COLO668 (cell line): Measurements from ENCODE around the gene ACMSD.
"Not testable (repeated sequence)": the region's sequence is repeated elsewhere in the genome, so short reads cannot be mapped to it uniquely, and the experiment has no call there.

Experiments
- DNase-seq: peaks from one replicate; lab custom pipeline; 2025; ENCODE audit not compliant: unreplicated experiment; lab: John Stamatoyannopoulos, UW

The ACMSD gene

GRCh38 chr2:134847582-134847981, 9.2 kb downstream of the ACMSD start:
- DNase-seq: not testable (repeated sequence)

GRCh38 chr2:134852518-134852917, 14.1 kb downstream of the ACMSD start:
- no peak for DNase-seq

DNA sequence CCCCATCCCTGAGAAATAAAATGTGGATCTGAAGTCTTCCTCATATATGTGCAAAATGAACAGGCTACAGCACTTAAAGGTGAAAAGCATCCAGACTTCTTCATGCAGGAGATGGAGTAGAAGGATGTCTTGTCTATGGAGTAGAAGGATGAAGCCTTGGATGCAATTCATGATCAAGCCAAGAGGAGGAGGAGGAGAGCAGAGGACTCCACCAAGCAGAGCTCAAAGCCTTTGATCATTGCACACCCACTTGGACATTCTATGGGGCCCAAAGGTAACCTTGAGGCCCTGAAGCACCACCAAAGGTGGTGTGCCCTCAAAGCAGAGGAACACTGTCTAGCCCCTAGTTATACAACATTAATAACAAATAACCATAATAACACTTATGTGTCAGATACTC, 17.3 kb downstream of the ACMSD start:
- DNase-seq: no peak

DNA sequence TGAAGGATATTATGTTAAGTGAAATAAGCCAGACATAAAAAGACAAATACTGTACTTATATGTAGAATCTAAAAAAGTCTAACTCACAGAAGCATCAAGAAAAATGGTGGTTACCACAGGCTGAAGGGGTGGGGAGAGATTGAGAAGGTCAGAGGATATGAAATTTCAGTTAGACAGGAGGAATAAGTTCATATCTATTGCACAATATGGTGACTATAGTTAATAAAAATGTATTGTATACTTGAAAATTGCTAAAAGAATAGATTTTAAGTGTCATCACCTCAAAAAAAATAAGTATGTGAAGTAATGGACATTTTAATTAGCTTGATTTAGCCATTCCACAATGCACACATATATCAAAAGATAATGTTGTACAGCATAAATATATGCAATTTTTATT, 19.8 kb downstream of the ACMSD start:
- no peak for DNase-seq

GRCh38 chr2:134861173-134861572, 22.8 kb downstream of the ACMSD start:
- DNase-seq: no peak

- no peak for DNase-seq
Observed at GRCh38 chr2:134862069-134862468, 23.7 kb downstream of the ACMSD start.

- no peak for DNase-seq
Observed at GRCh38 chr2:134862674-134863073, 24.3 kb downstream of the ACMSD start.

DNA sequence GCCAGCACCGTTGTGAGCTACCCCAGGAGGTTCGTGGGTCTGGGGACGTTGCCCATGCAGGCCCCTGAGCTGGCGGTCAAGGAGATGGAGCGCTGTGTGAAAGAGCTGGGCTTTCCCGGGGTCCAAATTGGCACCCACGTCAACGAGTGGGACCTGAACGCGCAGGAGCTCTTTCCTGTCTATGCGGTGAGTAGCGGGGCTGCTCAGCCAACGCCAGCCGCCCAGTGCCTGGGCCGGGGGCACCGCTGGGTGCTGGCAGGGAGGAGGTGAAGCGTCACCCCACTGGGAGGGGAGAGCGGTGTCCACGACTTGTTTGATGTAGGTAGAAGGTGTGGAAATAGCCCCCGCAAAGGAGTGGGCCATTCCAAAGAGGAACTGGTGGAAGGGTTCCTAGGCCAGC, 25.0 kb downstream of the ACMSD start:
- no peak for DNase-seq

GRCh38 chr2:134865067-134865787, 26.8 kb downstream of the ACMSD start:
- no peak for DNase-seq

DNA sequence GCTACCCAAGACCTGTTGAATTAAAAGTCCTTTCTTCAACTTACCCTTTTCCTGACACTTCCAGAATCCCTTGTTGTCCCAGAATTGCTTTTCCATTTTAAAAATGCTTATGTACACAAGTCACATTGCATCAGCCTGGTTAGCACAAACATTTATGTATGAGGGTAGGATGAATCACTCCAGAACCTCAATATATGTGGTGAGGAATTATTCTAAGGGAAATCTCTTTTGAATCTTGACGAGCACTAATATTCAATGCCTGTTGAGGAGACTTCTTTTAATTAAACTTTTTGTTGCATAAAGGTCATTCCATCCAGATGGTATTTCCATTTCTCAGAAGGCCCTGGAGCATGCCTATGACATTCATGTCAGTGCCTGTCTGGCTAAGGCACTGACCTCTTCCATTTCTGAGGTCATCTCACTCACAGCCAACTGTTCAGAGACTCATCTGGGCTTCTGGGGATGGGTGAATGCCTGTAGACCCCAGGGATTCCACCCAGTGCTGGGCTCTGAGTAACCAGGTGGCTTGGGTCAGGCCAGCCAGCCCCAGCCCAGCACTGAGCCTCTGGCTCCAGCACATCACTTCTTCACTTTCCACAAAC, 28.2 kb downstream of the ACMSD start:
- no peak for DNase-seq

- no peak for DNase-seq
Observed at GRCh38 chr2:134869946-134870736, 31.7 kb downstream of the ACMSD start.

DNA sequence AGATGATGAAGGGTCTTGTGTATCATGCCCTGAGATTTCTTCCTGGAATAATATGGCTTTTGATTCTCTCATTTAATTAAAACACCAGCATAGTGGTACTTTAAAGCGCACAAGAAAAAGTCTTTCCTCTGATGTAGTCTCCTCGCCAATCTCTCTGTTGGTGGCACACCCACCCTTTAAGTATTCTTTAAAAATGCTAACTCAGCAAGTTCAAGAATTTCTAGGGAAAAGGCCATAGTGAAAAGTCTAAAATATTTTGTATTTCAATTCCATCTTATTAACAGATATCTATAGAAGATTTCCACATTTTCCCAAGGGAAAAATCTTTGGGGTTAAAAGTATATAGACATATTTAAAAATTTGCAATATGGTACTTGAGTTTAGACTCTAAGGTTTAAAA, 34.7 kb downstream of the ACMSD start:
- DNase-seq: no peak

DNA sequence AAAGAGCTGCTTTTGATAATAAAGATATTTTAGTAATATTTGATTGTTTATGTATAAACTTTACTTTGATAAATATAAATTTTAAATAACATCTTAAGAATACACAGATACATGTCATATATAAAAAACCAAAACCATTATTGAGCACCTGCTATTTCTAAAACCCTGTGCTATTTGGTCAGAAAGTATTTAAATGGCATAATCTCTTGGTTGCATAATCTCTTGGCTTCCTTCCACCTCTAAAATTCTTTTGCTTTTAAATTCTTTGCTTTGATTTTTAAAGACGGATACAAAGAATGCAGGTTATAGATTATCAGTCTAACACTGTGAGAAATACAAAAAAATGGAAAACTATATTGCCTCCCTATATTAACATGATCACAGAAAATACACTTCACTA, 36.9 kb downstream of the ACMSD start:
- no peak for DNase-seq

DNA sequence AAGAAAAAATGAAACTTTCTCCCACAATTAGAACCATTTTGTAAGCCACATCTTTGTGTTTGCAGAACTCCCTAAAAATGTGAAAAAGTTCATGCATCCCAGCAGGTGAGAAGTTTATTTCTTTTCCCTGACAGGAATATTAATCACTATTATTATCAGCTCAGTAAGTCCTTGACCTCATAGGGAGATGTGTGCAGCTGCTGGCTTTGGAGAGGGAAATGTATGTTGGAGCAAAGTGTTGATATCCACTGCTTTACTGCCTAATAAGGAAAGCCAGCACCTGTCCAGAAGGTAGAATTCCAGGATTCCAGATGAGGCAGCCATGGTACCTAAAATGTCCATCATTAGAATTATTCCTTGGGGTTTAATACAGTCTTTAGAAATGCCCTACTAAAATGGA, 44.4 kb downstream of the ACMSD start:
- no peak for DNase-seq

DNA sequence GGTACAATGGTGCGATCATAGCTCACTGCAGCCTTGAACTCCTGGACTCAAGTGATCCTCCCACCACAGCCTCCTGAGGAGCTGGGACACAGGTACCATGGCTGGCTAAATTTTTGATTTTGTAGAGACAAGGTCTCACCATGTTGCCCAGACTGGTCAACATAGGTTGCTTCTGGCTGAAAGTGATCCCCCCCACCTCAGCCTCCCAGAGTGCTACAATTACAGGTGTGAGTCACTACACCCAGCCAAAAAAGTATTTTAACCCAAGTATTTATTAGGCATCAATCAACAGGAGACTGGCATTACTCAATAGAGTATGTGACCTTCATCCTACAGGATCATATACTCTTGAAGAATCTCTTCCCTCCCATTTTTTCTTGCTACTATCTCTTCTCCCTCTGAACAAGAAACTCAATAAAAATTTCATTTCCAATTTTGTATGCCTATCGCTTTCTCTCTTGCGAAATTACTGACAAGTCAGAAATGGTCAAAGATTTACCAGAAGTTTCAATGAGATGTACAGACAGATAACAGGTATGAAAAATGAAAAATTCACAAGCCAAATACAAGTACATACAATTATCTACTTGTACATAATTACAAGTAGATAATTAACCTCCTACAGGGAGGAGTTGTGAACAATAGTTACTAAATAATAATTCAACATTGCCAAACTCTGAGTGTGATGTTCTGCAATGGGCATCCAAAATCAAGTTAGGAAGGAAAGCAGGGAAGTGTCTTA, 45.3 kb downstream of the ACMSD start:
- DNase-seq: no peak

DNA sequence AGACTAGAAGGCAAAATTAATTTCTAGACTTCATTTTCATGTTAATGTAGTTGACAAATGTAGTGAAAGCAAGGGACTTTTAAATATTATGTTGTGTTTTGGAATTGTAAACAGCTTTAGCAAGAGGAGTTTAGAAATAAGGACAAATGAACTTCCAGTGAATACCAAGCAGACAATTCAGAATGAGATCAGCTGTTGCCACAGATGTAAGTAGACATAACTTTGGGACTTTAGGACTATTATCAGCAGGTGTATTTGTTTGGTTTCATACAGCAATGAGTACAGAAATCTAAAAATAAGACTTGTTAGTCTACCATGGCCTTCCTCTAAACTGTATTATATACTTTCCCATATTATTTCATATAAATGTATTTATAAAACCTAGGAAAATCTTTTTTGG, 46.0 kb downstream of the ACMSD start:
- DNase-seq: no peak

DNA sequence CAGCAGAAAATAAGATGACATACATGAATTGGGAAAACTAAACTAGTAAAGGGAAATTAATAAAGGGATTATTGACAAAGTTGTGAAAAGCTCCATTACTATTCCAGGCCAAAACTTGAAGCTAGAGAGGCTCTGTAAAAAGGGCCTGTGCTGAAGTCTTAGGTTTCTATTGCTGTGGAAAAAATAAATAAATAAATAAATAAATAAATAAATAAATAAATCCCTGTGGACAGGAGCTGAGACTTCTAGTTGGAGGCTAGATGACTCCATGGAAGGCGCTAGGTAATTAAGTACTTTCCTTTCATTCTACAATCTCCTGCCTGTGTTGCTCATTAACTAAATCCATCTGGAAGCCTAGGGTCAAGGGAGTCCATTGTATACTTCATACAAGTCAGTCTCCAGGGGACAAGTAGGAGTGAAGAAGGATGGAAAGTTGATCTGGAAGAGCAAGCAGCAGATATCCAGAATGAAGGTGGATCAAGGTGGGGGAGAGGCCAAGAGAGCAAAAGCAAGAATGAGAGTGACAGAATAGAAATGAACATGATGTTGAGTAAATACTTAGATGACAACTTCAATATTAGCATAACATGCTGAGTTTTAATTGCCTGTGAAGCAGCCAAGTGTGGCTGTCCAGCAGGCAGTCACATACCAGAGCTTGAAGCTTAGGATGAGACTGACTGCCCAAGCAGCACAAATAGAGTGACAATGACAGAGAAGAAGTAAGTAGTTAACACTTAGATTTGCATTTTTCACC, 54.0 kb downstream of the ACMSD start:
- DNase-seq: no peak

- no peak for DNase-seq
Observed at GRCh38 chr2:134897932-134898331, 59.5 kb downstream of the ACMSD start.

DNA sequence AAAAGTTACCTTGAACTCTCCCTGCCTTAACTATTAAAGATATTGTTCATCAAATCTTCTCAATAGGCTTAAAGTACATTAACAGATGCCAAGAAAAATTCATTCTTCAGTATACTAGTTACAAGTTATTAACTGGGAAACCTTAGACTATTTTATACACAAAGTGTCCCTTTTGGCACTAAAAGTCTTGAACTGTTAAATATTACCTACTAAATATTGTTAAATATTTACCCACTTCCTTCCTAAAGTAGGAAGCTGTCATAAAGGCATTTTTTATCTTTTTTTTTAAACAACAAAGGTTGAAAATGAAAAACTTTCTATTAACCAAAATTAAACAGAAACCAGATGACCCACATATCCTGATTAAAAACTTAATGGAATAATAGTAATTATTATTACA, 60.8 kb downstream of the ACMSD start:
- no peak for DNase-seq

GRCh38 chr2:134900151-134900550, 61.7 kb downstream of the ACMSD start:
- DNase-seq: no peak

DNA sequence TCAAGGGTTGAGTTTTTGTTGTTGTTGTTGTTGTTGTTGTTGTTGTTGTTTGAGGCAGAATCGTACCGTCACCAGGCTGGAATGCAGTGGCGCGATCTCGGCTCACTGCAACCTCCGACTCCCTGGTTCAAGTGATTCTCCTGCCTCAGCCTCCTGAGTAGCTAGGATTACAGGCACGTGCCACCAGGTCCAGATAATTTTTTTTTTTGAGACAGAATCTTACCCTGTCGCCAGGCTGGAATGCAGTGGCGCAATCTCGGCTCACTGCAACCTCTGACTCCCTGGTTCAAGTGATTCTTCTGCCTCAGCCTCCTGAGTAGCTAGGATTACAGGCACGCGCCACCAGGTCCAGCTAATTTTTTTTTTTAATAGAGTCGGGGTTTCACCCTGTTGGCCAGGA, 65.3 kb downstream of the ACMSD start:
- not testable (repeated sequence) for DNase-seq
